HG02973 (cell line): ENCODE results near the gene GPR132.

ENCODE experiments used
- ATAC-seq: cut with Tn5 transposase; IDR thresholded peaks from one replicate; pipeline ENCODE4 v1.9.1; 2021; ENCODE audit warnings: moderate library complexity; ENCODE audit not compliant: unreplicated experiment

Gene GPR132

GRCh38 chr14:105023144-105023543, 42.1 kb downstream of the GPR132 start:
- ATAC-seq = no peak

- no peak for ATAC-seq
Measured at GRCh38 chr14:105022276-105022670, 43.0 kb downstream of the GPR132 start.

GRCh38 chr14:105021656-105022275, 43.5 kb downstream of the GPR132 start:
- ATAC-seq = no peak

DNA sequence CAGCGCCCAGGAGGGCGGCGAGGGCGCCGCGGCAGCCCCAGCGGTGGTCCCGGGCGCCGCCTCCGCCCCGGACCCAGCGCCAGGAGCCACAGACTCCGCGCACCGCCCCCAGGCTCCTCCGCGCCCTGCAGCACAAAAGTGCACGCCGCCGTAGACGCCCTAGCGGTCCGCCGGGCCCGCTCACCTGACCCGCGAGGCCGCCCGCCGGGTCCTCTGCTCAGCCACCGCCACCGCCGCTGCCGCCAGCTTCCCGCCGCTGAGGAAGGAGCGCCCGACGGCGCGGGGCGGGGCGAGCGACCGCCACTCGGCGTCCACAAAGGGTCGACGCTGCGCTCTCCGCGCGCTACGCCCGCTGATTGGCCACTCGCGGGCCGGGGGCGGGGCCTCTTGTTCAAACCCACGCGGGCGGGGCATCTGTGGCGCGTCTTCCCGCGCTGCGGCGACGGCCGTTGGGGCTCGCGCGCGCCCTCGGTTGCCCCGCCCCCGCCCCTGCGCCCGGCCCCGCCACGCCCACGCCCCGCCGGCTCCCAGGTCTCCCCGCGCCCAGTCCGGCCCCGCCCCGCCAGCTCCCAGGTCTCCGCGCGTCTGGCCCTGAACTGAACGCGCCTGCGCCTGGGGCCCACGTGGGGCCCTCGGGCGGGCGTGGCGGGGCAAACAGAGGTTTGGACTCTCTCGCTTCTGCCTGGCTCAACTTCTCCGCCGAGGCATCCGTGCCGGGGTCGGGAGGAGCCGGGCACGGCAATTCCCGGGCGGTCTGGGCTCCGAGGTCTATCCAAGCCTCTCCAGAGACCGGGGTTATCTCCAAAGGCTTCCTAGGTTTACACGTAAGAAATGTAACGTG, 44.2 kb downstream of the GPR132 start, which contains the start of gene CDCA4:
Gene CDCA4 (minus strand): TSS at position 269 of the 841 bp plus-strand sequence. CDS start 9,154 bp downstream, outside the sequence.
- peak; percentile 64 for ATAC-seq

- ATAC-seq = peak; percentile 20
Measured at GRCh38 chr14:105019861-105020814, 45.1 kb downstream of the GPR132 start.

GRCh38 chr14:105018414-105018813, 46.8 kb downstream of the GPR132 start:
- ATAC-seq = no peak

DNA sequence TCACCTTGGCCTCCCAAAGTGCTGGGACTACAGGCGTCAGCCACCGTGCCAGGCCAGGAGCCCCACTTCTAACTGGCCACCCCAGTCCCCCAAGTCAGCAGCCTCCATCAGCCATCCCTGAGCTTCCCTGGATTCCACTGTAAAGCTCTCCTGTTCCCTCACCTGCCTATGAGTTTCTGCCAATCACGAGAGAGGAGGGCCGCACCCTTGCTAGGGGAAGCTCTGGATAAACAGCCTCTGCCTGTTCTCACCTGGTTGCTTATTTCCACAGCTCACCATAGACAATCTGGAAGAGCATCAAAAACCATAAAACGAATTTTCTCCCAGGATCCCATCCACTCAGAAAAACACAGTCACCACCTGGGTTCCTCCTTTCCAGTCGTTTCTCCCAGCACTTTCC, 49.3 kb downstream of the GPR132 start:
- ATAC-seq = no peak

DNA sequence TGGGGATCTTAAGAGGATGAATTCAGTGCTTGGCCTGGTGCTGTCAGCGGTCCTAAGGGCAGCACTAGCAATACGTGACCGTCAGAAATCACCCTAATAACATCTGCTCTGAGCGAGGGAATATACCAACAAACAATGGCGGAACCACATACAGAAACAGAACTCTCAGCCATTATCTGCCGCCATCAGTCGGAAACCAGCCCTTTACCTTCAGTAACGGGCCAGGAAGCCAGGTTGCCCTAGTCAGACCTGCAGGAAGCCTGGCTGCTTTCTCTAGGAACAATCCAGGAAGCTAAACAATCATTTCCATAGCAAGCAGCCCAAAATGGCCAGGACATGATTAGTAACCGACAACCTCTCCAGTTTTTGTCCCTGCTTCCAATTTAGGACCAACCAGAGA, 50.0 kb downstream of the GPR132 start:
- no peak for ATAC-seq

DNA sequence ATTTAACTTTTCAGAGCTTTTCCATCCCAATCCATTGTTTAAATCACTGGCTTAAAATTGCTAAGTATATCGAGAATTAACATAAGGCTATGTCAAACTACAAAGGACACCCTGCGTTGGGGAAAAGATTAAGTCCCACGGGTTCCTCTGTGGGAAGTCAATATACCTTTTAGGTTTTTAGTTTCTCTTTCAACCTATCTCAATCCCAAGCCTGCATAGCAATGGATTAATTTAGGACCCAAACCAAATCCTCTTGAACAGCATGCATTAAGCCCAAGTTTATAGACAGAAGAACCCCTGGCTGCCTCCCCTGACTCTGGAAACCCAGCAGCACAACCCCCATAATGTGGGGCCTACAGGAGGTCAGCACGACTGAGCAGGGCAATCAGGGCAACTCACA, 50.6 kb downstream of the GPR132 start:
- ATAC-seq = no peak

DNA sequence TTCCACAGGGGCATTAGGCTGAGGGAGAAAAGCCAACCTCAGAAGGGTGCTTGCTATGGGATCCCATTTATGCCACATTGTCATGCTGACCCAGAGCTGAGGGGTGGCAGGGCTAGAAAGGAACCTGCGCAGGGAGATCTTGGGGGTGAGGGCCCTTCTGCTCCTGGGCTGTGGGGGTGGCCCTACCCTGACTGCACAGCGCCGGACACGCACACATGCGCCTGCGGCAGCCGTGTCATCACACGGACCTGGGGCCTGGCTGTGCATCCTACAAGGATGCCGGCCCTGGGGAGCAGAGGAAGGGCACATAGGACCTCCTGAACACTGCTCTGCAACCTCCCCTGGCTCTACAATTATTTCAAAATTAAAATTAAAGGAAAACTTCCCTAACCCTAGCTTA, 51.2 kb downstream of the GPR132 start:
- ATAC-seq = no peak

DNA sequence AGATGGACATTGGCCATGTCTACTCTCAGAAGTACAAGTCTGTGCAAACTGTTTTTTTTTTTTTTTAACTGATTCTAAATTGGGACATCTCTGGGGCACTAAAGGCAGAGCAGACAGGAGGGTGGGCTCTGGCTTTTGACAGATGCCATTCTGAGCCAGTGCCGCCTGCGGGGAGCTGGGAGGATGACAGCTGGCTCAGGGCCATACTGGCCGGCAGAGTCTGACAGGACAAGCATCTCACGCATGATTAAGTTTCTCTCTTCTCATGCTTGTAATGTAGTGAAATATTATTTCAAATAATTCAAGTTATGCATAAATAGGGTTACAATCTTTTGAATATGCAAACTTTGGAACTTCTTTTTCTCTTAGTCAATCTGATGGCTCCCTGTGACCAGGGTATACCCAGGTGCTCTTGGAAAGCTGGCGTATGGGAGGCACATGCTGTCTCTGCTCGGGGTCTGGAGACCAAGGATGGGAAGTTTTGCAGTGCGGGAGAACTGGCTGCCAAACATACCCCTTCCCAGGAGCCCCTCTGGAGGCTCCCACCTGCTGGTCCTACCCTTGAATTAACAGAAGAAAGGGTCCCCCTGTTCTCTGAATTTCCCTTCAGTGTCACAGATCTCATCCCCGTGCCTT, 52.0 kb downstream of the GPR132 start:
- ATAC-seq = no peak

- no peak for ATAC-seq
Measured at GRCh38 chr14:105012171-105012985, 52.9 kb downstream of the GPR132 start.

GRCh38 chr14:105011312-105011990, 53.8 kb downstream of the GPR132 start:
- ATAC-seq = no peak

DNA sequence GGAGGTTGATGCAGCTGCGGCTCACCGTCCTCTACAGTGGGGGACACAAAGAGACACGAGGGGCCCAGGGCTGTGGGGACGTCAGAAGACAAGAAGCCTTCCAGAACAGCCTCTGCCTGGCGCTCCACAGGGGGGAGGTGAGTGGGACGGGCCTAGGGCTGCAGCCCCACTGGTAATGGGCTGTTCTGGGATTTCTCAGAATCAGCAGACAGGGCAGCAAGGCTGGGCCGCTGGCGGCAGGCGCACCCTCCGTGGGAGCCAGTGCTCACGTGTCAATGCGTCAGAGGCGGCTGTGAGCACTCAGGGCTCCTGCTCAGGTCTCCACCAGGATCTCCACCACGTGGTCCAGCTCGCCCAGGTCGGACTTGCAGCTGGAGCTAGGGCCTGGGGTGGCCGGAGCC, 54.3 kb downstream of the GPR132 start:
- ATAC-seq = no peak

- no peak for ATAC-seq
Measured at GRCh38 chr14:105010106-105010505, 55.1 kb downstream of the GPR132 start.

GRCh38 chr14:105007593-105008264, 57.5 kb downstream of the GPR132 start:
- no peak for ATAC-seq

GRCh38 chr14:105006831-105007592, 58.2 kb downstream of the GPR132 start:
- no peak for ATAC-seq
